GM10266 (cell line): ENCODE data around the gene JARID2.
A peak's percentile ranks its signal among the peaks of the same experiment; 100 is the strongest.

Experiments
- DNase-seq: peaks from one replicate; pipeline ENCODE4 v3.0.0; 2012; ENCODE audit errors: extremely low spot score
- TF ChIP-seq, protein P1 (sequence below): IDR thresholded peaks from 2 replicates; pipeline ENCODE4 v1.5.1; 2012; ENCODE audit warnings: mild to moderate bottlenecking, low read depth; ENCODE audit not compliant: control insufficient read depth, insufficient read depth; ENCODE audit errors: missing control alignments

The JARID2 gene

GRCh38 chr6:15357782-15358181 is 111.9 kb downstream of the JARID2 start:
- TF ChIP-seq, protein P1, sequence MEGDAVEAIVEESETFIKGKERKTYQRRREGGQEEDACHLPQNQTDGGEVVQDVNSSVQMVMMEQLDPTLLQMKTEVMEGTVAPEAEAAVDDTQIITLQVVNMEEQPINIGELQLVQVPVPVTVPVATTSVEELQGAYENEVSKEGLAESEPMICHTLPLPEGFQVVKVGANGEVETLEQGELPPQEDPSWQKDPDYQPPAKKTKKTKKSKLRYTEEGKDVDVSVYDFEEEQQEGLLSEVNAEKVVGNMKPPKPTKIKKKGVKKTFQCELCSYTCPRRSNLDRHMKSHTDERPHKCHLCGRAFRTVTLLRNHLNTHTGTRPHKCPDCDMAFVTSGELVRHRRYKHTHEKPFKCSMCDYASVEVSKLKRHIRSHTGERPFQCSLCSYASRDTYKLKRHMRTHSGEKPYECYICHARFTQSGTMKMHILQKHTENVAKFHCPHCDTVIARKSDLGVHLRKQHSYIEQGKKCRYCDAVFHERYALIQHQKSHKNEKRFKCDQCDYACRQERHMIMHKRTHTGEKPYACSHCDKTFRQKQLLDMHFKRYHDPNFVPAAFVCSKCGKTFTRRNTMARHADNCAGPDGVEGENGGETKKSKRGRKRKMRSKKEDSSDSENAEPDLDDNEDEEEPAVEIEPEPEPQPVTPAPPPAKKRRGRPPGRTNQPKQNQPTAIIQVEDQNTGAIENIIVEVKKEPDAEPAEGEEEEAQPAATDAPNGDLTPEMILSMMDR = no peak
- no peak for DNase-seq

DNA sequence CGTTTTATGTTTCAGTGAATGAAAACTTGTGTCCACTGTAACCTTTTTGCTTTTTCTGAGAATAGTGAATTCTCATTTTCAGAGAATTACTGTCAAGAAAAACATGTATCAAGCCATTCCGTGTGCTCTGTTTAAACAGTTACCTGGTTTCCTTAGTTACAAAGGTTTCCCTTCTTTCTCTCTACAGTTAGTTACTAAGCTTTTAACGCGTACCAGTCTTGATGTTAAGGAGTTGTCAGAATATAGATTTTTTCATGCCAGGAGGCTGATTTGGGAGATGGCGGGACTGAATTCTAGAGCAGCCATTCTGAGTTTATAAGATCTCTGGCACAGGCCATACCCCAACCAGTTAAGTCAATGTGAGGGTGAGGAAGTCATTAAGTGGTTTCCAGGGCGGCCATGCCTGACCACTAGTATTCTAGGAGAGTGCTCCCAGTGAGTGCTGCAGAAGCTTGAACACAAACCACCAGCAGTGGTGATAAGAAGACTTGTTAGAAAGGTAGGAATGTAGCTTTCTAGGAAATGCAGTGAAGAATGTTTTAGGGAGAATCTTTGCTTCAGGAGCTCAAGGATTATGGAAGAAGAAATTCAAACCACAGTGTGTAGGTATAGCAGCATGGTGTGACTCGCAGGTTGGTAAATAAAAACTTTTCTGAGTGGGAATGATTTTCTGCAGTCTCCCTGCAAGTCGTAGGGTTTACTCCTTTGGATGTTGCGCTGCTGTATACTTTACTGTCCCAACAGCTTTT is 112.9 kb downstream of the JARID2 start:
- TF ChIP-seq, protein P1 = no peak
- no peak for DNase-seq

GRCh38 chr6:15359335-15359862 is 113.5 kb downstream of the JARID2 start:
- DNase-seq = peak; percentile 57

DNA sequence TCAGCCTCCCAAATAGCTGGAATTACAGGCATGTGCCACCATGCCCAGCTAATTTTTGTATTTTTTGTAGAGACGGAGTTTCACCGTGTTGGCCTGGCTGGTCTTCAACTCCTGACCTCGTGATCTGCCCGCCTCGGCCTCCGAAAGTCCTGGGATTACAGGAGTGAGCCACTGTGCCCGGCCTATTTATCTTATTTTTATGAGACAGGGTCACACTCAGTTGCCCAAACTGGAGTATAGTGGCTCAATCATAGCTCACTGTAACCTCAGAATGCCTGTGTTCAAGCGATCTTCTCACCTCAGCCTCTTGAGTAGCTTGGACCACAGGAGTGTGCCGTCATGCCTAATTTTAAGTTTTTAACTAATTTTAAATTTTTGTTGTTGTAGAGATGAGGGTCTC is 114.4 kb downstream of the JARID2 start:
- TF ChIP-seq, protein P1 = no peak
- no peak for DNase-seq

More at GRCh38 chr6:15359335-15359862, 113.5 kb downstream of the JARID2 start:
- TF ChIP-seq, protein P1 = no peak

- TF ChIP-seq, protein P1 = no peak
- no peak for DNase-seq
Observed at GRCh38 chr6:15361197-15361596, 115.3 kb downstream of the JARID2 start.

- TF ChIP-seq, protein P1 = no peak
- no peak for DNase-seq
Observed at GRCh38 chr6:15362274-15363160, 116.6 kb downstream of the JARID2 start.

GRCh38 chr6:15363164-15363522 is 117.3 kb downstream of the JARID2 start:
- no peak for DNase-seq
- TF ChIP-seq, protein P1 = no peak
